ENCODE data around the gene DCP2.

The DCP2 gene

DNA sequence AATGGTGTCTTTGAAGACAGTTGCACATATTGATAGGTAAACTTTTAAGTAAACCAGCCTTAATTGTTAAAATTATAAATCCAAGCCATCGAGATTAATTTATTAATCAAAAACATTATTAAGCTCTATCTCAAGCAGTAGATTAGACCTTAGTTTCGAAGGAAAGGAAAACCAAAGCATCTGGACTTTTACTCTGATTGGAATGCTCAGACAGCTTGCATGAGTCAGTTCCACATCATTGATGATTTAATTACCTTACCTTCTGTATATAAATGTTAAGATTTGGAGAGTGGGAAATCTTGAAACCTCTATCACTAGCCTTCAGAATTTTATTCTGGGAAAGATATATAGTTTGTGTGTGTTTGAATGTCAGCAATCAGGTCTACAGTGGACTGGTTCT, 23.9 kb downstream of the DCP2 start:
- H3K27ac ChIP-seq (ENCODE audit: low read depth, low read length, poor library complexity, severe bottlenecking), result no peak overlapping the region
- H3K36me3 ChIP-seq (ENCODE audit: insufficient read depth, low read length), result peaks cover 92% of the 10 kb centered on the region
- no peaks in the 10 kb centered on the region for H3F3A ChIP-seq (ENCODE audit: insufficient read depth, low read length)
- H2AFZ ChIP-seq (ENCODE audit: low read length), result no peak overlapping the region
- H3K4me3 ChIP-seq (ENCODE audit: low read depth, low read length, poor library complexity, severe bottlenecking), result no peak overlapping the region
- no peak overlapping the region for H3K4me2 ChIP-seq (ENCODE audit: low read length)
- TF ChIP-seq EZH2 (IDR thresholded peaks at IDR 0.05; ENCODE audit: borderline replicate concordance, low read length), result no peak
- TF ChIP-seq CTCF (IDR thresholded peaks at IDR 0.05; ENCODE audit: low read length), result no peak
- no peak overlapping the region for H3K9ac ChIP-seq (ENCODE audit: low read length)
- no peaks in the 10 kb centered on the region for H3K27me3 ChIP-seq (ENCODE audit: insufficient read depth, low read length)
- no peaks in the 10 kb centered on the region for H3K9me3 ChIP-seq (ENCODE audit: low read length)
- H3K79me2 ChIP-seq (ENCODE audit: insufficient read depth, low read length), result peaks cover 30% of the 10 kb centered on the region
- H3K4me1 ChIP-seq (ENCODE audit: insufficient read depth, low read length, severe bottlenecking), result no peaks in the 10 kb centered on the region
- no peaks in the 10 kb centered on the region for H3K9me2 ChIP-seq (ENCODE audit: low read depth, low read length)
- H4K20me1 ChIP-seq (ENCODE audit: insufficient read depth, low read length), result 0 out of 2 replicates have a peak, but pooled peaks cover 4% of the 10 kb centered on the region

- Histone ChIP-seq H4K20me1 (ENCODE audit: insufficient read depth, low read length) (no peaks in the 10 kb centered on the region), H2AFZ (ENCODE audit: low read length) (no peak overlapping the region), H3K4me2 (ENCODE audit: low read length) (no peak overlapping the region), H3K27ac (ENCODE audit: low read depth, low read length, poor library complexity, severe bottlenecking) (no peak overlapping the region), H3K4me3 (ENCODE audit: low read depth, low read length, poor library complexity, severe bottlenecking) (no peak overlapping the region), H3K79me2 (ENCODE audit: insufficient read depth, low read length) (peaks cover 16% of the 10 kb centered on the region), H3K4me1 (ENCODE audit: insufficient read depth, low read length, severe bottlenecking) (no peaks in the 10 kb centered on the region), H3K27me3 (ENCODE audit: insufficient read depth, low read length) (no peaks in the 10 kb centered on the region), H3K9me2 (ENCODE audit: low read depth, low read length) (no peaks in the 10 kb centered on the region), H3K9me3 (ENCODE audit: low read length) (no peaks in the 10 kb centered on the region), H3K36me3 (ENCODE audit: insufficient read depth, low read length) (peaks cover 84% of the 10 kb centered on the region), H3K9ac (ENCODE audit: low read length) (no peak overlapping the region), H3F3A (ENCODE audit: insufficient read depth, low read length) (no peaks in the 10 kb centered on the region)
- TF ChIP-seq EZH2 (IDR thresholded peaks at IDR 0.05; ENCODE audit: borderline replicate concordance, low read length), result no peak
- no peak for TF ChIP-seq CTCF (IDR thresholded peaks at IDR 0.05; ENCODE audit: low read length)
Observed at GRCh38 chr5:113002423-113002822, 25.8 kb downstream of the DCP2 start.

DNA sequence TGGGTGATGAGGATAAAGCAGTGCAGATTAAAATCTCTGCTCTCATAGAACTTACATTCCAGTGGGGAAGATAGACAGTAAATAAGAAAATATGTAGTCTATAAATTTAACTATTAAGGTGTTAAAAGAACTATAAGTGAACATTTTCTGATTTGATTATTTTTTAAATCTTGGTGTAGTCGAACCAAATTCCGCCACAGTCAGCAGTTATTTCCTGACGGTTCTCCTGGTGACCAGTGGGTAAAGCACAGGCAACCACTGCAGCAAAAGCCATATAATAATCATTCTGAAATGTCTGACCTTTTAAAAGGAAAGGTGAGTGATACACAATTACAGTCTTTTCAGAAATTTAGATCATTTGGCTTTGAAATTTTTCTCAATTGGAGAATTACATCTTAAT, 27.2 kb downstream of the DCP2 start:
- TF ChIP-seq EZH2 (IDR thresholded peaks at IDR 0.05; ENCODE audit: borderline replicate concordance, low read length), result no peak
- TF ChIP-seq CTCF (IDR thresholded peaks at IDR 0.05; ENCODE audit: low read length), result no peak
- H3F3A ChIP-seq (ENCODE audit: insufficient read depth, low read length), result no peaks in the 10 kb centered on the region
- H3K9me2 ChIP-seq (ENCODE audit: low read depth, low read length), result no peaks in the 10 kb centered on the region
- peaks cover 84% of the 10 kb centered on the region for H3K36me3 ChIP-seq (ENCODE audit: insufficient read depth, low read length)
- no peaks in the 10 kb centered on the region for H3K9me3 ChIP-seq (ENCODE audit: low read length)
- no peak overlapping the region for H3K4me2 ChIP-seq (ENCODE audit: low read length)
- no peaks in the 10 kb centered on the region for H3K27me3 ChIP-seq (ENCODE audit: insufficient read depth, low read length)
- H3K79me2 ChIP-seq (ENCODE audit: insufficient read depth, low read length), result peaks cover 3% of the 10 kb centered on the region; the same call in 1 of the 2 replicates
- no peak overlapping the region for H3K27ac ChIP-seq (ENCODE audit: low read depth, low read length, poor library complexity, severe bottlenecking)
- H3K9ac ChIP-seq (ENCODE audit: low read length), result no peak overlapping the region
- no peak overlapping the region for H3K4me3 ChIP-seq (ENCODE audit: low read depth, low read length, poor library complexity, severe bottlenecking)
- H3K4me1 ChIP-seq (ENCODE audit: insufficient read depth, low read length, severe bottlenecking), result no peaks in the 10 kb centered on the region
- no peak overlapping the region for H2AFZ ChIP-seq (ENCODE audit: low read length)
- no peaks in the 10 kb centered on the region for H4K20me1 ChIP-seq (ENCODE audit: insufficient read depth, low read length)

All from OCI-LY1 (cell line).